Esophagus muscularis mucosa (tissue), 3 donors: Measurements from ENCODE around the gene GLG1.

Experiments used
- CTCF ChIP-seq, 3 experiments: fragments of 200-600 bp in 2 of 3; fragments of 450-650 bp in 1 of 3; sonication (generic) in 2 of 3; IDR thresholded peaks; one replicate each; pipeline ENCODE4 v1.5.1; 2017 to 2019; ENCODE audit warnings: antibody characterized with exemption in 3 of 3, mild to moderate bottlenecking in 2 of 3, moderate library complexity in 1 of 3
- POLR2A ChIP-seq: fragments of 450-650 bp; IDR thresholded peaks from one replicate; pipeline ENCODE4 v1.6.1; 2017; ENCODE audit warnings: antibody characterized with exemption, moderate library complexity, mild to moderate bottlenecking, low read depth

GRCh38 chr16:74561626-74562025 is 45.3 kb downstream of the GLG1 start:
- TF ChIP-seq CTCF (IDR thresholded peaks at IDR 0.05) = no peak
- no peak for TF ChIP-seq POLR2A
